Activated B cell treated with CpG ODN at 0.5 μM for 24 hours (primary cell): ENCODE measurements around the gene TAF6. TPM values are rescaled to one million over a fixed set of nuclear protein-coding genes. Genes with fewer than 3 reads are reported as not detected.

ENCODE experiments used
- ATAC-seq: fragments of 200-7000 bp; cut with Tn5 transposase; one replicate; pipeline ENCODE4 v1.10.0; 2021; ENCODE audit warnings: low read depth, mild to moderate bottlenecking, moderate library complexity
- CTCF ChIA-PET: fragments of 350-600 bp; sonication (Branson Sonifier 250); formaldehyde crosslinking; loops from one replicate; lab custom pipeline; 2021; ENCODE audit warnings: antibody characterized with exemption; lab: Charles Lee
- POLR2A ChIA-PET: fragments of 350-600 bp; sonication (Branson Sonifier 250); formaldehyde crosslinking; loops from one replicate; lab custom pipeline; 2021; ENCODE audit warnings: antibody characterized with exemption; lab: Charles Lee
- DNase-seq: peaks from one replicate; pipeline ENCODE4 v3.0.0; 2022
- H3K27ac Mint-ChIP-seq: one replicate; pipeline ENCODE4 v1.8.0; 2020; ENCODE audit warnings: mixed read lengths
- H3K27me3 Mint-ChIP-seq: one replicate; pipeline ENCODE4 v1.8.0; 2021; ENCODE audit warnings: mixed read lengths
- H3K36me3 Mint-ChIP-seq: one replicate; pipeline ENCODE4 v1.8.0; 2021; ENCODE audit warnings: low read depth, mixed read lengths
- H3K4me1 Mint-ChIP-seq: one replicate; pipeline ENCODE4 v1.8.0; 2021; ENCODE audit warnings: mixed read lengths
- H3K4me3 Mint-ChIP-seq: one replicate; pipeline ENCODE4 v1.8.0; 2020; ENCODE audit warnings: mild to moderate bottlenecking, mixed read lengths
- H3K9me3 Mint-ChIP-seq: one replicate; pipeline ENCODE4 v1.8.0; 2020; ENCODE audit warnings: mixed read lengths
- intact Hi-C: fragments of 100-400 bp; cut with micrococcal nuclease; formaldehyde crosslinking; loops from one replicate; pipeline ENCODE4 v1.15.1; 2024
- total RNA-seq: library from RNA; stranded (reverse); gene quantifications from 2 replicates; pipeline ENCODE4 v1.2.3, GENCODE V29; 2022
- TF ChIP-seq, protein P1 (sequence below): fragments of 200-600 bp; IDR thresholded peaks from one replicate; pipeline ENCODE4 v1.8.0; 2022; ENCODE audit warnings: antibody characterized with exemption, mild to moderate bottlenecking

The TAF6 gene
- total RNA-seq, 1 donor from 2014 or later = 54.9 TPM

DNA sequence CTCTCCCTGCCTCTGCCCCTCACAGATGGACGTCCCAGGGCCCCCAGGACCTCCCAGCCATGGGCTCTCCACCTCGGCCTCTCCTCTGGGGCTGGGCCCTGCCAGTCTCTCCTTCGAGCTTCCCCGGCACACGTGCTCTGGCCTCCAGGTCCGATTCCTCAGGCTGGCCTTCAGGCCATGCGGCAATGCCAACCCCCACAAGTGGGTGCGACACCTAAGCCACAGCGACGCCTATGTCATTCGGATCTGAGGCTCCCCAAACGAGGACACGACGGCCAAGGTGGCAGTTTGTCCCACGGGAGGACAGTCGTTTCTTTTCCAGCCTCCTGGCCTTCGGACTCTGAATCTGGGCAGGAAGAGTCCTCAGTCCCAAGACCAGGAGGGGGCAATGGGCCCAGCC is 12.5 kb downstream of the TAF6 start:
- DNase-seq = no peak
- Mint-ChIP-seq H3K4me1 (peaks cover 6% of the 10 kb centered on the region), H3K27me3 (no peaks in the 10 kb centered on the region), H3K9me3 (no peaks in the 10 kb centered on the region), H3K4me3 (no peak overlapping the region), H3K27ac (no peak overlapping the region), H3K36me3 (peaks cover 67% of the 10 kb centered on the region)
- intact Hi-C loops = no loop called here
- TF ChIP-seq, protein P1, sequence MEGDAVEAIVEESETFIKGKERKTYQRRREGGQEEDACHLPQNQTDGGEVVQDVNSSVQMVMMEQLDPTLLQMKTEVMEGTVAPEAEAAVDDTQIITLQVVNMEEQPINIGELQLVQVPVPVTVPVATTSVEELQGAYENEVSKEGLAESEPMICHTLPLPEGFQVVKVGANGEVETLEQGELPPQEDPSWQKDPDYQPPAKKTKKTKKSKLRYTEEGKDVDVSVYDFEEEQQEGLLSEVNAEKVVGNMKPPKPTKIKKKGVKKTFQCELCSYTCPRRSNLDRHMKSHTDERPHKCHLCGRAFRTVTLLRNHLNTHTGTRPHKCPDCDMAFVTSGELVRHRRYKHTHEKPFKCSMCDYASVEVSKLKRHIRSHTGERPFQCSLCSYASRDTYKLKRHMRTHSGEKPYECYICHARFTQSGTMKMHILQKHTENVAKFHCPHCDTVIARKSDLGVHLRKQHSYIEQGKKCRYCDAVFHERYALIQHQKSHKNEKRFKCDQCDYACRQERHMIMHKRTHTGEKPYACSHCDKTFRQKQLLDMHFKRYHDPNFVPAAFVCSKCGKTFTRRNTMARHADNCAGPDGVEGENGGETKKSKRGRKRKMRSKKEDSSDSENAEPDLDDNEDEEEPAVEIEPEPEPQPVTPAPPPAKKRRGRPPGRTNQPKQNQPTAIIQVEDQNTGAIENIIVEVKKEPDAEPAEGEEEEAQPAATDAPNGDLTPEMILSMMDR = no peak
- ChIA-PET CTCF (no interaction called here), POLR2A (no interaction called here)
- no peak for ATAC-seq

DNA sequence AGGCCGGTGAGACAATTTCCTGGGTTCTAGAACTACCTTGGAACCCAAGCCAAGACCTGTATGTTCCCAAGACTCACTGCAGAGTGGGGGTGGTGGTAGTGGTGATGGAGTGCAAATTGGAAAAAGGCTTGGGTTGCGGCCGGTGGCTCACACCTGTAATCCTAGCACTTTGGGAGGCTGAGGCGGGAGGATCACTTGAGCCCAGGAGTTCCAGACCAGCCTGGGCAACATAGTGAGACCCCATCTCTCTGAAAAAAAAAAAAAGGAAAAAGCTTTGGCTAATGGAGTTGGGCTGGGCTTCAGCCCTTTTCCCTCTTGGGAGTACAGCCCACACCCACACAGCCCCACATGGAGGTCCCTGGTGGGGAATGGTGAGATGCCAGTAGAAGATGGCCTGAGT is 13.6 kb downstream of the TAF6 start:
- H3K9me3 Mint-ChIP-seq = no peaks in the 10 kb centered on the region
- peaks cover 65% of the 10 kb centered on the region for H3K36me3 Mint-ChIP-seq
- no peak overlapping the region for H3K27ac Mint-ChIP-seq
- peaks cover 9% of the 10 kb centered on the region for H3K4me1 Mint-ChIP-seq
- H3K27me3 Mint-ChIP-seq = no peaks in the 10 kb centered on the region
- TF ChIP-seq, protein P1 = no peak
- DNase-seq = no peak
- ATAC-seq = no peak
- CTCF ChIA-PET = no interaction called here
- intact Hi-C loops = no loop called here
- H3K4me3 Mint-ChIP-seq = no peak overlapping the region
- POLR2A ChIA-PET = no interaction called here

- no peak overlapping the region for H3K27ac Mint-ChIP-seq
- H3K36me3 Mint-ChIP-seq = peaks cover 67% of the 10 kb centered on the region
- intact Hi-C loops = no loop called here
- DNase-seq = no peak
- TF ChIP-seq, protein P1 = no peak
- CTCF ChIA-PET = no interaction called here
- H3K9me3 Mint-ChIP-seq = no peaks in the 10 kb centered on the region
- H3K4me3 Mint-ChIP-seq = peak overlapping the region; percentile 92
- ATAC-seq = no peak
- POLR2A ChIA-PET = interaction anchor here (0.5 to 4.1 kb wide), 8 partner anchors 14 to 327 kb away, joined by 3 to 64 read pairs (median 10); partner anchors contain the start of genes COPS6, LAMTOR4, MEPCE and ZCWPW1
- H3K27me3 Mint-ChIP-seq = no peaks in the 10 kb centered on the region
- peaks cover 29% of the 10 kb centered on the region for H3K4me1 Mint-ChIP-seq
Measured at GRCh38 chr7:100102950-100103840, 16.0 kb downstream of the TAF6 start.

- Mint-ChIP-seq H3K27ac (peak within 1 kb of the TSS; percentile 87), H3K4me1 (peaks cover 32% of the 10 kb centered on the region), H3K36me3 (peaks cover 67% of the 10 kb centered on the region)
Measured at GRCh38 chr7:100101016-100101862, 17.9 kb downstream of the TAF6 start, which contains the start of the genes AP4M1 and MCM7. Gene AP4M1, plus strand, starts transcription at chr7:100101643. Its CDS starts 72 bp downstream, at chr7:100101715. Gene MCM7, minus strand, starts transcription at chr7:100101397. Its CDS starts 103 bp downstream, at chr7:100101294.

More at GRCh38 chr7:100101016-100101862, 17.9 kb downstream of the TAF6 start, which contains the start of the genes AP4M1 and MCM7:
- ATAC-seq = peak; percentile 86
- Mint-ChIP-seq H3K27me3 (no peaks in the 10 kb centered on the region), H3K4me3 (peak within 1 kb of the TSS; percentile 92), H3K9me3 (no peaks in the 10 kb centered on the region)
- DNase-seq = peak; percentile 92
- CTCF ChIA-PET = interaction anchor here (0.8 to 1.5 kb wide), 4 partner anchors 11 to 31 kb away, joined by 3 to 4 read pairs (median 4); no protein-coding TSS in a partner anchor
- TF ChIP-seq, protein P1 = no peak
- intact Hi-C loops = loop anchor here (1.0 kb wide), 2 partner anchors 18 to 19 kb away; partner anchors contain the start of genes CNPY4 and TAF6
- POLR2A ChIA-PET = interaction anchor here (0.5 to 4.1 kb wide), 32 partner anchors 9 to 788 kb away, joined by 3 to 64 read pairs (median 6); partner anchors contain the start of genes COPS6, FBXO24, LAMTOR4 and LRCH4
